ENCODE results near the gene CT45A1. TPM values are rescaled to one million over a fixed set of nuclear protein-coding genes. Genes with fewer than 3 reads are reported as not detected.
"Not testable (repeated sequence)": the region's sequence is repeated elsewhere in the genome, so short reads cannot be mapped to it uniquely, and the experiment has no call there.

The CT45A1 gene
- total and polyA plus RNA-seq, 2 donors (not counting 3 experiments of a cell fraction or from before 2014, with no cell fraction given): not detected

DNA sequence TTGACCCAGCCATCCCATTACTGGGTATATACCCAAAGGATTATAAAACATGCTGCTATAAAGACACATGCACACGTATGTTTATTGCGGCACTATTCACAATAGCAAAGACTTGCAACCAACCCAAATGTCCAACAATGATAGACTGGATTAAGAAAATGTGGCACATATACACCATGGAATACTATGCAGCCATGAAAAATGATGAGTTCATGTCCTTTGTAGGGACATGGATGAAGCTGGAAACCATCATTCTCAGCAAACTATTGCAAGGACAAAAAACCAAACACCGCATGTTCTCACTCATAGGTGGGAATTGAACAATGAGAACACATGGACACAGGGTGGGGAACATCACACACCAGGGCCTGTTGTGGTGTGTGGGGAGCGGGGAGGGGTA, 31.3 kb downstream of the CT45A1 start:
- H3K9me1 ChIP-seq (replicated peaks; ENCODE audit: control insufficient read depth, extremely low read depth, insufficient read depth, low read length); H3K9ac ChIP-seq (replicated peaks; ENCODE audit: extremely low read depth, insufficient read depth, low read length); H3K27me3 ChIP-seq (ENCODE audit: control insufficient read depth in 2 of 2, insufficient read depth in 2 of 2, low read length in 2 of 2); intact Hi-C loops (cut with micrococcal nuclease); H4K20me1 ChIP-seq (replicated peaks; ENCODE audit: control insufficient read depth, extremely low read depth, insufficient read depth, low read length); H3K4me3 ChIP-seq (replicated peaks in 1 of 3; ENCODE audit: insufficient read depth in 1 of 3, low read depth in 1 of 3, low read length in 3 of 3); DNase-seq (ENCODE audit: low read depth, low spot score); H3K4me2 ChIP-seq (ENCODE audit: insufficient read depth, low read length); H3K79me2 ChIP-seq (ENCODE audit: control insufficient read depth, insufficient read depth, low read length); H3K27ac ChIP-seq (ENCODE audit: insufficient read depth, low read depth, low read length); FAIRE-seq; BruUV-seq (replicated peaks); H3K4me1 ChIP-seq (ENCODE audit: control insufficient read depth, extremely low read depth, insufficient read depth, low read length); POLR2A ChIA-PET; dilution Hi-C loops (cut with MboI; ENCODE audit: extremely low pct_ligation_motif_present, low sequenced_read_pairs); CTCF ChIA-PET; H3K36me3 ChIP-seq (ENCODE audit: control insufficient read depth in 2 of 2, extremely low read depth in 1 of 2, insufficient read depth in 2 of 2, low read length in 2 of 2); H2AFZ ChIP-seq (ENCODE audit: low read depth, low read length); H3K9me3 ChIP-seq (replicated peaks; ENCODE audit: control insufficient read depth, insufficient read depth, low read length): not testable (repeated sequence)

DNA sequence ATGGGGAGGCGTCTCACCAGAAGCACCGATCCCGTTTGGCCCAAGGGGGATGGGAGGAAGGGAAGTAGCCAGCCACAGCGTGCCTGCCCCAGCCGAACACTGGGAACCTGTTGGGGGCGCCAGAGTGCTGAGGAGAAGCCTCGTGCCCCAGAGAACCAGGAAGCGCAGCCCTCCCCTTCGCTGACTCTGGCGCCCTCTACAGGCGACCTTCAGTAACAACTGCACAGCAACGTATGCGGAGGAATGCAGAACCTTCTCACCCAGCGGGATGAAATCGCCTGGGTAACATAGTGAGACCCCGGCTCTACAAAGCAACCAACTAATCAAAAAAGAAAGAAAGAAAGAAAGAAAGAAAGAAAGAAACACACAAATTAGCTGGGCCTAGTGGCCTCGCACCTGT, 54.7 kb downstream of the CT45A1 start, which contains the start of gene CT45A3:
CT45A3 (minus strand) TSS at position 101 of the 400 bp plus-strand sequence. CDS start 3,747 bp downstream, outside the sequence.
- not testable (repeated sequence) for H2AFZ ChIP-seq (ENCODE audit: low read depth, low read length)

More for the DNA sequence above, 54.7 kb downstream of the CT45A1 start, which contains the start of gene CT45A3:
- H3K27me3 ChIP-seq (ENCODE audit: control insufficient read depth in 2 of 2, insufficient read depth in 2 of 2, low read length in 2 of 2); dilution Hi-C loops (cut with MboI; ENCODE audit: extremely low pct_ligation_motif_present, low sequenced_read_pairs); H3K36me3 ChIP-seq (ENCODE audit: control insufficient read depth in 2 of 2, extremely low read depth in 1 of 2, insufficient read depth in 2 of 2, low read length in 2 of 2); H3K4me2 ChIP-seq (ENCODE audit: insufficient read depth, low read length); POLR2A ChIA-PET; H3K27ac ChIP-seq (ENCODE audit: insufficient read depth, low read depth, low read length); BruUV-seq (replicated peaks); H4K20me1 ChIP-seq (replicated peaks; ENCODE audit: control insufficient read depth, extremely low read depth, insufficient read depth, low read length); DNase-seq (ENCODE audit: low read depth, low spot score); H3K4me1 ChIP-seq (ENCODE audit: control insufficient read depth, extremely low read depth, insufficient read depth, low read length); H3K9me1 ChIP-seq (replicated peaks; ENCODE audit: control insufficient read depth, extremely low read depth, insufficient read depth, low read length); H3K9ac ChIP-seq (replicated peaks; ENCODE audit: extremely low read depth, insufficient read depth, low read length); intact Hi-C loops (cut with micrococcal nuclease); CTCF ChIA-PET; H3K9me3 ChIP-seq (replicated peaks; ENCODE audit: control insufficient read depth, insufficient read depth, low read length); FAIRE-seq; H3K79me2 ChIP-seq (ENCODE audit: control insufficient read depth, insufficient read depth, low read length); H3K4me3 ChIP-seq (replicated peaks in 1 of 3; ENCODE audit: insufficient read depth in 1 of 3, low read depth in 1 of 3, low read length in 3 of 3): not testable (repeated sequence)

Small RNA genes within 50 kb of the gene (small RNA-seq; reads per million reads assigned to genes)
- gene AC240442.1 (ENCODE audit: insufficient read depth, insufficient read length, low read depth, low replicate concordance): not detected

Other genes with a start within 250 kb of the CT45A1 start
- gene INTS6L, start 193.0 kb upstream of the CT45A1 start, total RNA-seq: 5.6 and 7.5 TPM in 2 replicates
- gene INTS6L, start 193.0 kb upstream of the CT45A1 start, polyA plus RNA-seq: 4.5 and 5.2 TPM in 2 replicates
- not detected in 2 replicates for gene CT45A3, start 54.6 kb downstream of the CT45A1 start, total RNA-seq
- gene CT45A3, start 54.6 kb downstream of the CT45A1 start, polyA plus RNA-seq: not detected in 2 replicates
- gene CT45A5, start 71.9 kb downstream of the CT45A1 start, total RNA-seq: not detected in 2 replicates
- gene CT45A5, start 71.9 kb downstream of the CT45A1 start, polyA plus RNA-seq: not detected in 2 replicates
- gene CT45A6, start 89.1 kb downstream of the CT45A1 start, total RNA-seq: not detected in 2 replicates
- gene CT45A6, start 89.1 kb downstream of the CT45A1 start, polyA plus RNA-seq: not detected in 2 replicates
- gene CT45A2, start 106.4 kb downstream of the CT45A1 start, total RNA-seq: not detected in 2 replicates
- not detected in 2 replicates for gene CT45A2, start 106.4 kb downstream of the CT45A1 start, polyA plus RNA-seq
- gene CT45A7, start 123.6 kb downstream of the CT45A1 start, total RNA-seq: not detected in 2 replicates
- not detected in 2 replicates for gene CT45A7, start 123.6 kb downstream of the CT45A1 start, polyA plus RNA-seq
- not detected in 2 replicates for gene CT45A8, start 140.9 kb downstream of the CT45A1 start, total RNA-seq
- not detected in 2 replicates for gene CT45A8, start 140.9 kb downstream of the CT45A1 start, polyA plus RNA-seq
- not detected in 2 replicates for gene CT45A9, start 158.2 kb downstream of the CT45A1 start, total RNA-seq
- not detected in 2 replicates for gene CT45A9, start 158.2 kb downstream of the CT45A1 start, polyA plus RNA-seq
- not detected in 2 replicates for gene CT45A10, start 179.8 kb downstream of the CT45A1 start, total RNA-seq
- not detected in 2 replicates for gene CT45A10, start 179.8 kb downstream of the CT45A1 start, polyA plus RNA-seq
- gene SAGE1, start 180.1 kb downstream of the CT45A1 start, total RNA-seq: not detected in 2 replicates
- not detected in 2 replicates for gene SAGE1, start 180.1 kb downstream of the CT45A1 start, polyA plus RNA-seq